HT-29 (cell line): Measurements from ENCODE around the gene APRT. TPM values are rescaled to one million over a fixed set of nuclear protein-coding genes. Genes with fewer than 3 reads are reported as not detected.
A peak's percentile ranks its signal among the peaks of the same experiment; 100 is the strongest.
"Not testable (repeated sequence)": the region's sequence is repeated elsewhere in the genome, so short reads cannot be mapped to it uniquely, and the experiment has no call there.

Experiments used
- DNase-seq: peaks from one replicate; pipeline ENCODE4 v3.0.0-alpha.2; 2015; ENCODE audit warnings: low spot score
- total RNA-seq: library from RNA; depleted of rRNA; stranded (reverse); fragments of >200 nt; shearing (Covaris generic); gene quantifications from 2 replicates; pipeline ENCODE4 v1.2.3, GENCODE V29; 2014

Gene APRT
- total RNA-seq, 1 experiment from 2014 or later = 675 TPM

- DNase-seq = no peak
These were observed 38.6 kb downstream of the APRT start for GRCh38 chr16:88772871-88773811.

GRCh38 chr16:88771781-88772180 lies 39.9 kb downstream of the APRT start:
- not testable (repeated sequence) for DNase-seq

- DNase-seq = no peak
These were observed 40.4 kb downstream of the APRT start for GRCh38 chr16:88771294-88771772.

GRCh38 chr16:88770461-88771293 lies 41.1 kb downstream of the APRT start:
- peak; percentile 91 for DNase-seq

- peak; percentile 86 for DNase-seq
These were observed 41.9 kb downstream of the APRT start for GRCh38 chr16:88769617-88770460.

- no peak for DNase-seq
These were observed 43.5 kb downstream of the APRT start for GRCh38 chr16:88768071-88768783.

GRCh38 chr16:88767546-88768070 lies 44.1 kb downstream of the APRT start:
- DNase-seq = no peak

GRCh38 chr16:88766975-88767374 lies 44.8 kb downstream of the APRT start:
- DNase-seq = no peak

- peak; percentile 80 for DNase-seq
These were observed 46.8 kb downstream of the APRT start for GRCh38 chr16:88764913-88765349.

- DNase-seq = no peak
These were observed 47.6 kb downstream of the APRT start for GRCh38 chr16:88764080-88764479.

GRCh38 chr16:88763502-88764053 lies 48.1 kb downstream of the APRT start:
- DNase-seq = peak; percentile 69

GRCh38 chr16:88762941-88763340 lies 48.8 kb downstream of the APRT start:
- DNase-seq = no peak

- DNase-seq = no peak
These were observed 49.4 kb downstream of the APRT start for GRCh38 chr16:88762258-88762870.

- peak; percentile 45 for DNase-seq
These were observed 49.9 kb downstream of the APRT start for GRCh38 chr16:88761830-88762229.

GRCh38 chr16:88761143-88761534 lies 50.6 kb downstream of the APRT start:
- DNase-seq = peak; percentile 26

- DNase-seq = peak; percentile 77
These were observed 51.1 kb downstream of the APRT start for GRCh38 chr16:88760424-88761142.

GRCh38 chr16:88759976-88760350 lies 51.8 kb downstream of the APRT start:
- DNase-seq = no peak
